RWPE2 (cell line): ENCODE data around the gene NDFIP1.

Source experiments
- ATAC-seq: fragments of 200-7000 bp; cut with Tn5 transposase; 3 replicates; pipeline ENCODE4 v1.9.1; 2021; ENCODE audit warnings: low read depth
- DNase-seq: peaks from one replicate; pipeline ENCODE4 v3.0.0-alpha.2; 2020; ENCODE audit warnings: low spot score
- H3K27ac ChIP-seq: fragments of 450-650 bp; 2 replicates; pipeline ENCODE4 v1.5.1; 2017; ENCODE audit warnings: mild to moderate bottlenecking; ENCODE audit not compliant: poor library complexity, severe bottlenecking
- H3K27me3 ChIP-seq: fragments of 250-450 bp; sonication (Bioruptor Pico); 2 replicates; pipeline ENCODE4 v1.5.1; 2021; ENCODE audit warnings: mild to moderate bottlenecking, moderate library complexity; ENCODE audit not compliant: insufficient read depth, poor library complexity, severe bottlenecking
- H3K36me3 ChIP-seq: fragments of 250-450 bp; sonication (Bioruptor Pico); 2 replicates; pipeline ENCODE4 v1.5.1; 2020; ENCODE audit warnings: low read depth, mild to moderate bottlenecking, moderate library complexity
- H3K4me1 ChIP-seq: fragments of 250-450 bp; sonication (Bioruptor Pico); 2 replicates; pipeline ENCODE4 v1.5.1; 2021; ENCODE audit warnings: mild to moderate bottlenecking, moderate library complexity; ENCODE audit not compliant: insufficient read depth, poor library complexity, severe bottlenecking
- H3K4me3 ChIP-seq: fragments of 250-450 bp; sonication (Bioruptor Pico); 2 replicates; pipeline ENCODE4 v1.5.1; 2021; ENCODE audit warnings: mild to moderate bottlenecking, moderate library complexity; ENCODE audit not compliant: severe bottlenecking
- H3K9me3 ChIP-seq: fragments of 250-450 bp; sonication (Bioruptor Pico); 2 replicates; pipeline ENCODE4 v1.5.1; 2021; ENCODE audit warnings: mild to moderate bottlenecking, moderate library complexity; ENCODE audit not compliant: severe bottlenecking
- CTCF ChIP-seq: fragments of 450-650 bp; IDR thresholded peaks from one replicate; pipeline ENCODE4 v1.5.1; 2017; ENCODE audit warnings: mild to moderate bottlenecking, moderate library complexity; ENCODE audit not compliant: poor library complexity, severe bottlenecking

The NDFIP1 gene

DNA sequence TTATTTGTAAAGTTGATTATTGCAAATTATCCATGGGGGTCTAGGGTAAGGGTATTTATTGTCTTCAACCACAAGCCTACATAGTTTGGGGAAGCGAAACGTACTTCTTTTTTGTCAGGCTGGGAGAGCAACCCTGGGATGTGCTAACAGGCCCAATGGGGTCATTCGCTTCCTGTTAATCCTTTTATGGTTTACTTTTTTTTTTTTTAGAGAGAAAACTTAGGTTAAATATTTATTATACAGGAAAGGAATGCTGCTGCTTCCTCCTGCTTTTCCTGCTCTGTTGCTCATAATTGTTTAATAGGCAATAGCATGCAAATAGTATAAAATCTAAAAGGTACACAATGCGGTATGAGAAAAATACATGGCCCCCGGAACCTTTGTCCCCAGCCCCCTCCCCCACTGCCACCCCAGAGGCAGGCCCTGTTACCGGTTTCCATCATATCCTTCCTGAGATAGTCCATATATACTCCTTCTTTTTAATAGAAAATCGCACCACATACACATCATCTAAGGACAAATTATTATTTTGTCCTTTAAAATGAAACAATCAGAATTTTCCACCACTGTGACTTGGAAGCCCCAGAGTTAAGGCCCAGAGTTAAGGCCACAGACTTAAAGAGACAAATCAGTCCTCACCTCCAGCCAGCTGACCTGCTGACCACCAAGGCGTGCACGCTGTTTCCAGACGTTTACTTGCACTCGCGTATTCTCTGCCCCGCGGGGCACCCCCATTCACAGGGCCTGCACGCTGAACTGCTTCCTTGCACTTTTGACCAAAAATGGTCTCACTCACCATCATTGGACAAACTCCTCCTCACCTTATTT lies 83.9 kb downstream of the NDFIP1 start:
- Histone ChIP-seq H3K9me3 (no peaks in the 10 kb centered on the region), H3K27me3 (no peaks in the 10 kb centered on the region), H3K27ac (no peak overlapping the region), H3K4me1 (no peaks in the 10 kb centered on the region), H3K36me3 (no peaks in the 10 kb centered on the region), H3K4me3 (no peak overlapping the region)
- TF ChIP-seq CTCF, result no peak
- ATAC-seq (no peak), DNase-seq (no peak)

DNA sequence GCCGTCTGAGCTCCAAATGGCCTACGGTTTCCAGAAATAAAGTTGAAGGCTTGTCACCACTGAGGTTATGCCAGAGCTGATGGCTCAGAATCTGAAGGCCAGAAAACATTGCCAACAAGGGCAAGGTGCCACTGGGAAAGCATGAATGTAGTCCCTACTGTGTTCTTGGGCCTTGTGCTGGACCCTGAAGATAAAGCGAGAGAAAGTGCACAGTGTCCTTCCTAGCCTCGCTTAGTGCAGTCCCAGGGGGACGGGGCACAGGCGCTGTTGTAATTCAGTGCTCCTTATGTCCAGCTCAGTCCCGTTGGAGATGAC lies 84.5 kb downstream of the NDFIP1 start:
- no peak for DNase-seq
- Histone ChIP-seq H3K36me3 (no peaks in the 10 kb centered on the region), H3K27ac (no peak overlapping the region), H3K4me1 (no peaks in the 10 kb centered on the region), H3K27me3 (no peaks in the 10 kb centered on the region), H3K4me3 (no peak overlapping the region), H3K9me3 (no peaks in the 10 kb centered on the region)
- TF ChIP-seq CTCF, result no peak
- no peak for ATAC-seq

DNA sequence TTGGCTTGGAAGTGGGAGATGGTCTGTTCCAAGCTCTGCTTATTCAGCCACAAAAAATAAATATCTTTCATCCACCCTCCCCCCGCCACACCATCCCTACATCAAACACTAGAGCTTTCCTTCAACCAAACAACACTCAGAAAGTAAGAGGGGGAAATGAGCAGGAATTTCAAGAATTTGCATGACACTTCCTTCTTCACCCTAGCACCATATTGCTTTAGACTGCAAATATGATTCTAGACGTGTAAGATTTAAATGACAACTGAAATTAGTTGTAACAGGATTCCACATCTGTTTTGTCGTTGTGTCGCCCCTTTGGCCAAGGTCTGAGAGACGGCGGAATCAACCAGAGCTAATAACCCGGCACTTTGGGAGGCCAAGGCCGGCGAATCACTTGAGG lies 88.5 kb downstream of the NDFIP1 start:
- no peak overlapping the region for H3K4me3 ChIP-seq
- H3K27ac ChIP-seq, result no peak overlapping the region
- peaks cover 6% of the 10 kb centered on the region for H3K4me1 ChIP-seq
- no peaks in the 10 kb centered on the region for H3K9me3 ChIP-seq
- no peaks in the 10 kb centered on the region for H3K36me3 ChIP-seq
- TF ChIP-seq CTCF, result no peak
- no peak for DNase-seq
- ATAC-seq, result no peak
- no peaks in the 10 kb centered on the region for H3K27me3 ChIP-seq

- DNase-seq (no peak), ATAC-seq (no peak)
- no peaks in the 10 kb centered on the region for H3K27me3 ChIP-seq
- H3K9me3 ChIP-seq, result no peaks in the 10 kb centered on the region
- no peak for TF ChIP-seq CTCF
- peaks cover 10% of the 10 kb centered on the region for H3K4me1 ChIP-seq
- no peak overlapping the region for H3K4me3 ChIP-seq
- no peak overlapping the region for H3K27ac ChIP-seq
- no peaks in the 10 kb centered on the region for H3K36me3 ChIP-seq
Measured at GRCh38 chr5:142197781-142198180, 89.2 kb downstream of the NDFIP1 start.

DNA sequence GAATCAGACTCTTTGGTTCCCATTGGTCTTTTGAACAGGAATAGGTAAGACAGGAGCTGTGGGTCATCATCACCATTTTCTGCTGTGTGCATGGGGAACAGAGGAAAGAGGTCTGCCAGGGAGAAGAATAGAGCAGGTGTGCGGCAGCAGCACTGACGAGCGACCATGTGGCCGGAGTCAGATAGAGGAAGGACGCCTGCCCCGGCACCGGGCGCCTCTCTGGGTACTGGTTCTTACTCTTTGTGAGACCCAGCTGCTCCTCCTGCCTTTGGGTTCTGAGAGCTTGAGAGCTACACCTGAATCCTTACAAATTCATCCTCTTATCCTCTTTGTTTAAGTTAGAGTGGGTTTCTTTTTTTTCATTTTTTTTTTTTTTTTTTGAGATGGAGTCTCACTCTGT lies 90.8 kb downstream of the NDFIP1 start:
- no peaks in the 10 kb centered on the region for H3K9me3 ChIP-seq
- H3K27me3 ChIP-seq, result no peaks in the 10 kb centered on the region
- no peak for ATAC-seq
- H3K36me3 ChIP-seq, result no peaks in the 10 kb centered on the region
- H3K4me3 ChIP-seq, result no peak overlapping the region
- TF ChIP-seq CTCF, result no peak
- no peak overlapping the region for H3K27ac ChIP-seq
- peaks cover 10% of the 10 kb centered on the region for H3K4me1 ChIP-seq
- no peak for DNase-seq
